K562 (cell line): Measurements from ENCODE around the gene KCNK7. TPM values are rescaled to one million over a fixed set of nuclear protein-coding genes. Genes with fewer than 3 reads are reported as not detected.

Experiments
- ATAC-seq: fragments of 200-7000 bp; cut with Tn5 transposase; 3 replicates; pipeline ENCODE4 v1.9.1; 2020; ENCODE audit warnings: moderate library complexity
- BruUV-seq: library from RNA; stranded (reverse); fragments of 400-500 nt; replicated peaks from 2 replicates; lab custom pipeline; 2021; lab: Mats Ljungman, UMichigan
- CTCF ChIA-PET: fragments of 300-600 bp; formaldehyde crosslinking; extraction: SDS; loops from one replicate; lab custom pipeline; 2021; ENCODE audit warnings: low intra/inter-chr PET ratio; lab: Yijun Ruan, JAX
- POLR2A ChIA-PET: fragments of 300-600, 350-650 bp; sonication (Branson Sonifier 250); formaldehyde crosslinking; extraction: SDS; loops from one replicate; lab custom pipeline; 2021; ENCODE audit warnings: antibody characterized with exemption, inconsistent platforms; lab: Yijun Ruan, JAX
- DNase-seq, 4 experiments: peaks; one replicate each; pipeline versions ENCODE4 v3.0.0 to v3.0.0-alpha.2; 2011 to 2018; ENCODE audit warnings: low spot score in 3 of 4, mixed read lengths in 3 of 4; ENCODE audit errors: extremely low read depth in 1 of 4
- FAIRE-seq: peaks from 2 replicates; lab custom pipeline; 2011; peaks lifted over from hg19 to GRCh38; lab: Jason Lieb, UNC
- H2AFZ ChIP-seq: 2 replicates; pipeline ENCODE4 v1.6.0; 2011; ENCODE audit warnings: low read depth, low read length, control low read depth, inconsistent platforms
- H3K27ac ChIP-seq: fragments of 200-600 bp; 3 replicates; pipeline ENCODE4 v1.8.0; 2011; ENCODE audit warnings: low read depth, mild to moderate bottlenecking, control low read depth, inconsistent platforms, low read length, moderate library complexity, mixed read lengths; ENCODE audit errors: extremely low read depth
- H3K27me3 ChIP-seq, 2 experiments: fragments of 300-600 bp in 1 of 2; 2 replicates in 1 of 2; 3 replicates in 1 of 2; pipeline versions ENCODE4 v1.6.0 to v1.8.0; 2011; ENCODE audit warnings: inconsistent platforms in 2 of 2, low read length in 2 of 2, mild to moderate bottlenecking in 1 of 2, mixed read lengths in 1 of 2, moderate library complexity in 1 of 2; ENCODE audit not compliant: control insufficient read depth in 2 of 2, insufficient read depth in 2 of 2
- H3K36me3 ChIP-seq: fragments of 300-600 bp; 3 replicates; pipeline ENCODE4 v1.8.0; 2011; ENCODE audit warnings: mild to moderate bottlenecking, low read length, inconsistent platforms; ENCODE audit not compliant: control insufficient read depth, insufficient read depth
- H3K4me1 ChIP-seq, 2 experiments: fragments of 200-600 bp in 1 of 2; replicated peaks in 1 of 2; 2 replicates in 1 of 2; 3 replicates in 1 of 2; pipeline versions ENCODE4 v1.5.1 to v1.8.0; 2011; ENCODE audit warnings: inconsistent platforms in 2 of 2, low read length in 2 of 2, mild to moderate bottlenecking in 1 of 2, mixed read lengths in 1 of 2, moderate library complexity in 1 of 2; ENCODE audit not compliant: control insufficient read depth in 2 of 2, insufficient read depth in 2 of 2
- H3K4me2 ChIP-seq: 2 replicates; pipeline ENCODE4 v1.6.1; 2011; ENCODE audit warnings: low read length, control low read depth, inconsistent platforms, mixed read lengths; ENCODE audit not compliant: insufficient read depth
- H3K4me3 ChIP-seq: fragments of 200-600 bp; sonication (generic), shearing (Covaris generic); 2 replicates; pipeline ENCODE4 v1.5.1; 2016; ENCODE audit warnings: control low read depth, inconsistent platforms
- H3K79me2 ChIP-seq: fragments of 200-600 bp; 3 replicates; pipeline ENCODE4 v1.8.0; 2011; ENCODE audit warnings: low read length, inconsistent platforms; ENCODE audit not compliant: control insufficient read depth, insufficient read depth
- H3K9ac ChIP-seq, 2 experiments: 2 replicates each; pipeline versions ENCODE4 v1.6.0 to v1.6.1; 2011; ENCODE audit warnings: low read depth in 2 of 2, low read length in 2 of 2, control low read depth in 1 of 2, inconsistent platforms in 1 of 2, mild to moderate bottlenecking in 1 of 2, mixed read lengths in 1 of 2; ENCODE audit not compliant: insufficient read depth in 1 of 2
- H3K9me1 ChIP-seq: one replicate; pipeline ENCODE4 v1.6.0; 2011; ENCODE audit warnings: inconsistent platforms, mild to moderate bottlenecking, low read length, moderate library complexity; ENCODE audit not compliant: control insufficient read depth, insufficient read depth
- H3K9me3 ChIP-seq: replicated peaks from 2 replicates; pipeline ENCODE4 v1.5.1; 2011; ENCODE audit warnings: low read depth, low read length, inconsistent platforms; ENCODE audit not compliant: control insufficient read depth, insufficient read depth
- H4K20me1 ChIP-seq: replicated peaks from 2 replicates; pipeline ENCODE4 v1.6.1; 2011; ENCODE audit warnings: low read length, inconsistent platforms, mixed read lengths; ENCODE audit not compliant: control insufficient read depth, insufficient read depth
- HSF4 ChIP-seq: fragments of 250-450 bp; sonication (Bioruptor Pico); IDR thresholded peaks from 2 replicates; pipeline ENCODE4 v2.1.2; 2022; ENCODE audit warnings: mild to moderate bottlenecking, moderate library complexity, borderline replicate concordance
- PTTG1 ChIP-seq: fragments of 450-650 bp; IDR thresholded peaks from 2 replicates; pipeline ENCODE4 v1.6.1; 2016; ENCODE audit warnings: low read depth, mild to moderate bottlenecking, missing genetic modification characterization, missing compliant biosample characterization
- RBFOX2 ChIP-seq: fragments of 200-400 bp; formaldehyde crosslinking; IDR thresholded peaks from 2 replicates; pipeline ENCODE4 v1.6.1; 2017; ENCODE audit warnings: low read depth, mild to moderate bottlenecking, low read length, moderate library complexity
- WGBS: fragments of 100-300 bp; shearing (Covaris generic); methylation state at CpG from one replicate; pipeline ENCODE4 v1.1.6; 2016; ENCODE audit warnings: low coverage, mixed read lengths; ENCODE audit not compliant: insufficient coverage; ENCODE audit errors: missing lambda C conversion rate; 5-methylcytosine and 5-hydroxymethylcytosine counted together
- in situ Hi-C: fragments of 300-500 bp; cut with MboI; formaldehyde crosslinking; loops from 4 replicates; pipeline ENCODE4 v1.15.0; 2018; ENCODE audit warnings: inconsistent platforms, mixed read lengths
- intact Hi-C: fragments of 100-400 bp; cut with micrococcal nuclease; formaldehyde crosslinking; loops from 2 replicates; pipeline ENCODE4 v1.14.2; 2022
- polyA plus RNA-seq, 8 experiments: library from polyadenylated mRNA; depleted of rRNA in 4 of 8; stranded (reverse) in 5 of 8; unstranded in 3 of 8; fragments of >200 nt; fragmentation: Nextera tagmentation in 2 of 8; fragmentation: Illumina TruSeq in 1 of 8; extraction: Ambion mirVana in 2 of 8; extraction: Trizol in 1 of 8; gene quantifications; 2 replicates each; pipeline versions ENCODE4 v1.2.1 to v1.2.3, GENCODE V29; 2011 to 2014; ENCODE audit warnings: inconsistent platforms in 1 of 8, missing spikeins in 1 of 8
- total RNA-seq, 7 experiments: library from RNA; depleted of rRNA in 6 of 7; stranded (reverse); fragments of >200 nt in 6 of 7; fragmentation: Illumina TruSeq in 2 of 7; extraction: Trizol in 2 of 7; gene quantifications; 2 replicates each; pipeline versions ENCODE4 v1.2.1 to v1.2.3, GENCODE V29; 2011 to 2021; ENCODE audit warnings: low replicate concordance in 1 of 7

Gene KCNK7
- total and polyA plus RNA-seq, 9 of the 15 experiments (the other 6 are each of a cell fraction or from before 2014, with no cell fraction given): 0.07 to 0.40 TPM; not detected in 7

GRCh38 chr11:65607614-65608426 lies 12.2 kb upstream of the KCNK7 start:
- BruUV-seq: no TSS peak
- POLR2A ChIA-PET: interaction anchor here (0.6 kb wide), 1 partner anchor 728 kb away, joined by 3 read pairs; the partner anchor contains the start of gene RIN1
- Histone ChIP-seq H3K27ac (no peak overlapping the region), H3K36me3 (peaks cover 70% of the 10 kb centered on the region; the same call in 2 of the 3 replicates), H3K27me3 (no peaks in the 10 kb centered on the region), H3K4me1 (peaks cover 16 to 47% of the 10 kb centered on the region in 2 experiments; a peak in 4 of 5 replicates), H3K9me3 (no peaks in the 10 kb centered on the region), H3K9me1 (peaks cover 3% of the 10 kb centered on the region), H2AFZ (no peak overlapping the region), H3K79me2 (peaks cover 19% of the 10 kb centered on the region), H3K9ac (no peak overlapping the region), H4K20me1 (no peaks in the 10 kb centered on the region), H3K4me2 (no peak overlapping the region), H3K4me3 (no peak overlapping the region)
- FAIRE-seq: no peak
- CTCF ChIA-PET: no interaction called here
- ATAC-seq: no peak
- peak; percentile 15 for TF ChIP-seq RBFOX2
- no peak for TF ChIP-seq PTTG1 (tag)
- no peak for TF ChIP-seq HSF4 (CRISPR knock-in tag)
- intact Hi-C loops (no loop called here), in situ Hi-C loops (no loop called here)
- 95% methylated on average over 30 of the region's 37 CpGs for WGBS
- no peak for DNase-seq
